Measurements from ENCODE around the gene MACROD2. TPM values are rescaled to one million over a fixed set of nuclear protein-coding genes. Genes with fewer than 3 reads are reported as not detected.

MACROD2 gene
- total RNA-seq, 4 donors from 2014 or later, result 1.8 to 4.8 (median 2.9) TPM

- Histone ChIP-seq H3K4me1 (no peaks in the 10 kb centered on the region), H3K4me3 (no peak overlapping the region), H3K9me3 (no peaks in the 10 kb centered on the region), H3K27me3 (no peaks in the 10 kb centered on the region), H3K36me3 (no peaks in the 10 kb centered on the region), H3K27ac (no peak overlapping the region)
- TF ChIP-seq POLR2A (IDR thresholded peaks at IDR 0.05) (no peak), CTCF (IDR thresholded peaks at IDR 0.05) (no peak)
- DNase-seq, result no peak
- intact Hi-C loops (cut with DNase I), result no loop called here
Measured at GRCh38 chr20:15163632-15164031, 1168.3 kb downstream of the MACROD2 start.

DNA sequence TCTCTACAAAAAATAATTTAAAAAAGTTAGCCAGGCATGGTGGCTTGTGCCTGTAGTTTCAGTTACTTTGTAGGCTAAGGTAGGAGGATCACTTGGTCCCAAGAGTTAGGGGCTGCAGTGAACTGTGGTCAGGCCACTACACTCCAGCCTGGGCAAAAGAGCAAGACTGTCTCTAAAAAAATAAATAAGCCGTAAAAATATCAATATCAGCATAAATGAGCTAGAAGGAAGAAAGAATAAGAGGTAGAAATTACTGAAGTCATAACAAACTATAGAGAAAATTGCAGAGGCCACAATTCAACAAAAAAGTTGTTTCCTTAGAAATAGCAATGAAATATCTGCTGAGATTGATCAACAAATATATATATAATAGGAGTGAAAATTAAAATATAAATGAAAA is 1169.4 kb downstream of the MACROD2 start:
- intact Hi-C loops (cut with DNase I), result no loop called here
- Histone ChIP-seq H3K36me3 (no peaks in the 10 kb centered on the region), H3K27me3 (no peaks in the 10 kb centered on the region), H3K4me3 (no peak overlapping the region), H3K9me3 (no peaks in the 10 kb centered on the region), H3K4me1 (no peaks in the 10 kb centered on the region), H3K27ac (no peak overlapping the region)
- WGBS, 2 donors, result 88 to 100% methylated on average over 1 of the region's 1 CpG
- no peak for TF ChIP-seq POLR2A (IDR thresholded peaks at IDR 0.05)
- TF ChIP-seq CTCF (IDR thresholded peaks at IDR 0.05), result no peak
- DNase-seq, result no peak

DNA sequence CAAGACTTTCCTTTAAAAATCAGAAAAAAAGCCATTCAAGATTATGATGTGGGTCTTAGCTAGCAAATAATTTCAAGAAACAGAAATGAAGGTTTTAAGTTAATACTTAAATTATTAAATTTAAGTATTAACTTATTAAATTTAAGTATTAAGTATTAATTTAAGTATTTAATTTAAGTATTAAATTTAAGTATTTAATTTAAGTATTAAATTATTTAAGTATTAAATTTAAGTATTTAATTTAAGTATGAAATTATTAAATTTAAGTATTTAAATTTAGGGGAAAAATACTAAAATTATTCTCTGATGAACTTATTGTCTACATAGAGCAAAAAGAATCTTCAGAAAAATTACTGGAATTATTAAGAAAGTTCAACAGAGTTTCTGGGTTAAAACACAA is 1171.4 kb downstream of the MACROD2 start:
- TF ChIP-seq CTCF (IDR thresholded peaks at IDR 0.05), result no peak
- no peak for TF ChIP-seq POLR2A (IDR thresholded peaks at IDR 0.05)
- intact Hi-C loops (cut with DNase I), result no loop called here
- no peak overlapping the region for H3K27ac ChIP-seq
- H3K36me3 ChIP-seq, result no peaks in the 10 kb centered on the region
- H3K4me1 ChIP-seq, result no peaks in the 10 kb centered on the region
- H3K9me3 ChIP-seq, result no peaks in the 10 kb centered on the region
- no peak for DNase-seq
- H3K4me3 ChIP-seq, result no peak overlapping the region
- no peaks in the 10 kb centered on the region for H3K27me3 ChIP-seq

DNA sequence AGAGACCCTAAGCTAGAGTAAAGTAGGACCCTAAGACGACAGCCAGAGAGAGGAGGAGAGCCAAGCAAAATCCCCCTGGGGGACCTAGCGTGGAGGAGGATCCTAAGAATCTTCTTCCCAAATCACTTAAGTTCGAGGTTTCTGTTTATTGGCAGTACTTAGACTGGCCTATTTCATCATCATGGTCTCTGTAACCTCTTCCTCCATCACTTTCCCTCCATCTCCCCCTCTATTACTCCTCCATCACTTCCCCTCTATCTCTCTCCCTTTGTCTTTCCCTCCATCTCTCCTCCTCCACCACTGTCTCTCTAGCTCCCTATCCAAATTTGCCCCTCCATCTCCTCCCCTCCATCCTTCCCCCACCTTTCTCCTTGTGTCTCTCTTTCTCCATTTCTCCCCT is 1175.7 kb downstream of the MACROD2 start:
- Histone ChIP-seq H3K27ac (no peak overlapping the region), H3K27me3 (no peaks in the 10 kb centered on the region), H3K4me1 (no peaks in the 10 kb centered on the region), H3K4me3 (no peak overlapping the region), H3K36me3 (no peaks in the 10 kb centered on the region), H3K9me3 (peaks cover 0 to 4% (median 0%) of the 10 kb centered on the region in 3 donors)
- intact Hi-C loops (cut with DNase I), result no loop called here
- TF ChIP-seq CTCF (IDR thresholded peaks at IDR 0.05), result no peak
- TF ChIP-seq POLR2A (IDR thresholded peaks at IDR 0.05), result no peak
- 68 to 80% methylated on average over 3 of the region's 3 CpGs for WGBS, 2 donors
- no peak for DNase-seq

DNA sequence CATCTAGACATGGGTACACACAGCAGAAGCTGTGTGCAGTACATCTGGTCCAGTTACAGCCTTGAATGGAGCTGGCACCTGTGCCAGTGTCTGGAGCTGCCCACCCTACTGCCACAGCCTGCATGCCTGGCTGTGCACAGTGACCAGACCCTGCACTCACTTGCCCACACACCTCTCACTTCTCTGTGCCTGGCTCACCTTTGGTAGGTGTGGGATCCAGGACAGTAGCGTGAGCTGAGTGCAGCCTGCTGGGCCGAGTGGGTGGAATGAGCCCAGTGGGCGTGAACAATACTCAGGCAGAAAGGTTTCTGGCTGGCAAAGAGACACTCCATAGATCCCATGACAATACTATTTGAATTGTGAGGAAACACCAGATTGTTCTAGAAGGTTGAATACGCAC is 1181.6 kb downstream of the MACROD2 start:
- Histone ChIP-seq H3K9me3 (peaks cover 0 to 10% (median 0%) of the 10 kb centered on the region in 3 donors), H3K27ac (no peak overlapping the region), H3K4me3 (no peak overlapping the region), H3K36me3 (no peaks in the 10 kb centered on the region), H3K4me1 (no peaks in the 10 kb centered on the region), H3K27me3 (no peaks in the 10 kb centered on the region)
- DNase-seq, result no peak
- TF ChIP-seq CTCF (IDR thresholded peaks at IDR 0.05), result no peak
- no peak for TF ChIP-seq POLR2A (IDR thresholded peaks at IDR 0.05)
- intact Hi-C loops (cut with DNase I), result no loop called here
- 71 to 100% methylated on average over 2 to 3 of the region's 4 CpGs for WGBS, 2 donors
